NCI-H510A (cell line): ENCODE measurements around the gene BCAT1.

Experiments used
- DNase-seq: peaks from one replicate; lab custom pipeline; 2025; lab: John Stamatoyannopoulos, UW

BCAT1 gene, protein sequence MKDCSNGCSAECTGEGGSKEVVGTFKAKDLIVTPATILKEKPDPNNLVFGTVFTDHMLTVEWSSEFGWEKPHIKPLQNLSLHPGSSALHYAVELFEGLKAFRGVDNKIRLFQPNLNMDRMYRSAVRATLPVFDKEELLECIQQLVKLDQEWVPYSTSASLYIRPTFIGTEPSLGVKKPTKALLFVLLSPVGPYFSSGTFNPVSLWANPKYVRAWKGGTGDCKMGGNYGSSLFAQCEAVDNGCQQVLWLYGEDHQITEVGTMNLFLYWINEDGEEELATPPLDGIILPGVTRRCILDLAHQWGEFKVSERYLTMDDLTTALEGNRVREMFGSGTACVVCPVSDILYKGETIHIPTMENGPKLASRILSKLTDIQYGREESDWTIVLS

DNA sequence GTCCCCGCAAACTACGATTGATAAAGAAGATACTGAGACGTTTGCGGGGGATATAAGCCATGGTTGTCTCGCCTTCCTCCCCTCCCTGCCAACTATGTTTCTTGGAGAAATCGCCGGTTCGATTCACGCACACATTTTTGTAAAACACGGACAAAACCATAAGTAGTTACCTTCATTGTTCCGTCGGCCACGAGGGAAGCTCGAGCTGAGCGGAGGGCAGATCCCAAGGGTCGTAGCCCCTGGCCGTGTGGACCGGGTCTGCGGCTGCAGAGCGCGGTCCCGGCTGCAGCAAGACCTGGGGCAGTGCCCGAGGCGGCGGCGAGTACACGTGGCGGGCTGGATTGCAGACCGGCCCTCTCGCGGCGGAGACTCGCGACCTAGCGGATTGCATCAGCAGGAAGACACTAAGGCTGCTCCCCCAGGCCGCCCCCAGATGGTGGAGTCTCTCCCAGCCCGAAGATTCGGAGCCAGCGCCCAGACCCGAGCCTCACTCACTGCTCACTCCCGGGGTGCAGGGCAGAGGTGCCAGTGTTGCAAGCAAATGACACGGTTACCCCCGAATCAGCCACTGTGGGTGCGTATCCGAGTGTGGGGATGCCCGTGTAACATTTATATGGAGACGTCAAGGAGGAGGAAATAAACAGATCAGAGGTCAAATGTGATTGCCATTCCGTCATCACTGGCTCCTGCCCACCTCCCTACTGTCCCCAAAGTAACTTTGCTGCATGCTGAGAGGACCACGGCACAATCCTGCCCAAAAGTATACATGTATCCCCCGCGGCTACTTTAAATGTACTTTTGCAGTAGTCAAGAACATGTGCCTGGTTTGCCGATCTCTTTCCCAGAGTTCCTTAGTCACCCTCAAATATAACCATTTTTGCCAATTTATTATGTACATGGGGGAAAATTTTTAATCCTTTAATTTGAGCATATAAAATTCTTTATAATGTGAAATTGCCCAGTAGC is at the start of gene BCAT1:
BCAT1 (minus strand) TSS at position 345 of the 966 bp plus-strand sequence; CDS start at position 176, 169 bp downstream.
- DNase-seq: no peak

DNA sequence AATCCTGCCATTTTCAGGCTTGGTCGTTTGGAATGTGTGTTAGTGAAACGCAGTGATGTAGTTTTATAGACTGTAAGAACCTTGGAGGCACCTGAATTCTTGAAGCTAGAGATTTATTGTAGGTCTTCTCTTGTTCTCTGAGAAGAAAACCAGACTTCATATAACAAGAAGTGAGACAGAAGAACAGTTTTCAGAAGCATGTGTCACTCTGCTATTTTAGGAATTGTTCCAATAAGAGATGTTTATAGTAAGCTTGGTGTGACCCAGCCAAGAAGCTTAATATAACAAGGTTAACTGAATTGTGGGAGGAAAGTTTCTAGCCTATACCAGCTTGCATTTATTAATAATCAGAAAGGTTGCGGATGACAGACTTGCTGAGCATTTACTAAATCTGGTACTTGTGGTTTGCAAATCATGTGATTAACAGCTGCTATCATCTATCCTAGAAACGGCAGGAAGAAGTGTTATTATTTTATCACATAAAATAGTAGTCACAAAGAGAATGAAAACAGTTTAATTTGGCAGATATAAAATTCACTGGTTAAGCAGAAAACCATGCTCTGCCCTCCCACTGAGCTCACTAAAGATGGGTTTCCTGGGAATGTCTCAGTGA is 49.2 kb upstream of the BCAT1 start:
- DNase-seq: no peak

DNA sequence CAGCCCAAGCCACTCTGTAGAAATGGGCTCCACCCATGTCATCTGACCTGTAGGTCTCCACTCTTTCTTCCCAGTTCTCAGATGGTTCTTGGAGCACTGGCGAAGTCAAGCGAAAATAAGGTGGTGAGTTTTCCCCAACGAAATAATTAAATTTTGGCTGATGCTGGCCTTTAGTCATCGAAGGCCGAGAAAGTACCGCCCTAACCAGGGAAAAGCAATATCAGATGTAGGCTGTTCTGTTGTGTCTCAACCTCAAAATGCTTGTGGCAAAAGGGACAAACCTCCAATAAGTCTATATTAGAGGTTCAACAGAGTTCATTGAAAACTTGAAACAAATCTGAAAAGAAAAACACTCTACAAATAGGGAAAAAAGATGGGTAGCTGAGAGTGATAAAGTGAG is 48.6 kb upstream of the BCAT1 start:
- no peak for DNase-seq

DNA sequence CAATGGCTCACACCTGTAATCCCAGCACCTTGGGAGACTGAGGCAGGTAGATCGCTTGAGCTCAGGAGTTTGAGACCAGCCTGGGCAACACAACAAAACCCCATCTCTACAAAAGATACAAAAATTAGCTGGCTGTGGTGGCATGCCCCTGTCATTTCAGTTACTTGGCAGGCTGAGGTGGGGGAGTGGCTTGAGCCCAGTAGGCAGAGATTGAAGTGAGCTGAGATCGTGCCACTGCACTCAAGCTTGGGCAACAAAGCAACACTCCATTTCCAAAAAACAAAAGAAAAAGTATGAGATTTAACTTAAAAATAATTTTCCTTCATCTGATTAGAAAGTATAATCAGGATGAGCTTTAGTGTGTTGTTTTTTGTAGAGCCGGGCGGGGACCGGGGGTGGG is 47.9 kb upstream of the BCAT1 start:
- DNase-seq: no peak

DNA sequence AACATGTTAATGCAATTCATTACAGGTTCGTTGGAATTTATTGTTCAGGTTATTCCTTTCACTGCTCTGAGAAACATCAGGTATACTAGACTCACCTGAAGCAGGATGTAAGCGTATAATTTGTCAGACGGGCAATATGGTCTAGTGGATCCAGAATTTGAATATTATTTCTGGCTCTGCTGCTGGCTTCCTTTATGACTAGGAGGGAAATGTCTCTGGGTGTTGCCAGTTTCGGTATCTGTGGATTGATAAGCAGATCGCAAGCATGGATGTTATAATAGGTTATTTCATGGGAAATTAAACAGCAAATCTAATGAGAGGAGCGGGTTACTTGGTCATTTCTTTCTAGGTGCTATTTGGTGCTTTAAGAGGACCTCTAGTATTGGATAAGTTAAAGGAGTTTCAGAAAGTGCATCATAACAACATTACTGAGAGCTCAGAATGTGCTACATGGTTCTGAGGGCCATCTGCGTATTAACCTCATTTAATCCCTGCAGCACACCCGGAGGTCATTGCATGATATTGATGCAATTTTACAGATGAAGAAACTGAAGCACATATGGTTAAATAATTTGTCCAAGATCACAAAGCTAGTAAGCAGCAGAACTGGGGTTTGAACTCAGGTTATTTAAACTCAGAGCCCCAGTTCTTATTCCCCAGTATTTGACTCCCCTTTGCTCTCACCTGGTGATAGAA is 47.3 kb upstream of the BCAT1 start:
- DNase-seq: no peak

DNA sequence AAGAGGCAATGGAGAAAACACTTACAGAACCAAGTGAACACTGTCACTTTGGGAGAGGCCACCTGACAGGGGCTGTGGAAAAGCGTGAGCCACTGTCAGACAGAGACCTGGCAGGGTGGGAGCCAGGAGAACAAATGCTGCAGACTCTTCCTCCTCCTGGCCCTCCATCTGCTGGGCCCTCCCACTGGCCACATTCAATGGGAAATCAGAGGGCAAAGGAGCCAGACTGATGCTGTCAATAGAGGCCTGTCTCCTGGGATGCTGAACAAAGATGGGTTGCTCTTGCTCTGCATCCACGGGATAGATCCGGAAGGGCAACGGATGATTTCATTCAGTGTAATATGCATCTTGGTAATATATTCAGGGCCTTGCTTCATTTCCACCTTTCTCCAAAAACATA is 44.9 kb upstream of the BCAT1 start:
- DNase-seq: no peak

DNA sequence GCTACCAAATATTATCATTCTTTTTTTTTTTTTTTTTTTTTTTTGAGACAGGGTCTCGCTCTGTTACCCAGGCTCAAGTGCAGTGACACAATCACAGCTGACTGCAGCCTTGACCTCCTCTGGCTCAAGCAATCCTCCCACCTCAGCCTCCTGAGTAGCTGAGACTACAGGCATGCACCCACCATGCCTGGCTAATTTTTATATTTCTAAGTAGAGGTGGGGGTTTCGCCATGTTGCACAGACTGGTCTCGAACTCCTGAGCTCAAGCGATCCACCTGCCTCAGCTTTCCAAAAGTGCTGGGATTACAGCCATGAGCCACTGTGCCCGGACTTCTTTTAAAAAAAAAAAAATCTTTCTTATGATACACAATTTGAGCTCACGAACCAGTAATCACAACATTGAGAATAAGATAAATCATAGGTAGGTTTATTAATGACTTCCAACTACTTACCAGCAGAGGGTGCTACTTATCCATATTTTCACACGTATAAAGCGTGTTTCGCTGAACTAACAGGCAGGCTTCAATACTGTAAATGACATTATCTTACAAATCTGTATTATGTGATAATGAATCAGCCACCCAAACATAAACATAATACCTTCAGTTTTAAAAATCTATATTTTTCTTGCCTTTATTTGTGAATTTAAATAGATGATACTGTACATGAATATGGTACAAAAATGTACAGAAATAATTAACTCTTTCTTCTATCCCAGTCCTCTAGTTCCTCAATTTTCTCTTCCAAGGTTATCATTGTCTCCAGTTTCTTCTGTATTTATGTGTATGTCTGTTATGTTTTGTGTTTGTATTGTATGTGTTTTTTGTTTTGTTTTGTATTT is 42.5 kb upstream of the BCAT1 start:
- peak; percentile 20 for DNase-seq

DNA sequence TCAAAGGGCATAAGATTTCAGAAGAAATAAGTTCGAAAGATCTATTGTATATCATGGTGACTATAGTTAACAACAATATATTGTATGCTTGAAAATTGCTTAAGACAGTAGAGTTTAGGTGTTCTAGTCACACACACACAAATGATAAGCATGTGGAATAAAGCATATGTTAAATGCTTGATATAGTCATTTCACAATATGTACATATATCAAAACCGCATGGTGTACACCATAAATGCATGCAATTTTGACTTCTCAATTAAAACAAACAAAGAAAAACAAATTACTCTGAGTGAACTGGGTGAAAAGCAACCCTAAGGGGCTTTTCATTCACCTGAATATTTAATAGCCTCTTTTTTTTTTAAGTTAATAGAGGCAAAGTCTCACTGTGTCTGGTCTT is 40.3 kb upstream of the BCAT1 start:
- no peak for DNase-seq

DNA sequence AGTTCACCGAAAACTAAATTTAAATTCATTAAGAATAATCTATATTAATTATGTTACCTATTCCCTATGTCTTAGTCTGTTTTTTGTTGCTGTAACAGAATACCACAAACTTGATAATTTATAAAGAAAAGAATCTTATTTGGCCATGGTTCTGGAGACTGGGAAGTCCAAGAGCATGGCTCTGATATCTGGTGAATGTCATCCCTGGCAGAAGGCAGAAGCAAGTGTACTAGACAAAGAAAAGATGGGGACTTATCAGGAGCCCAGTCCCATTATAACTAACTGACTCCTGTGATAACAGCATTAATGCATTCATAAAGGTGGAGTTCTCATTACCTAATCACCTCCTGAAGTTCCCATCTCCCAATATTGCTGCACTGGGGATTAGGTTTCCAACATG is 33.3 kb upstream of the BCAT1 start:
- DNase-seq: no peak

DNA sequence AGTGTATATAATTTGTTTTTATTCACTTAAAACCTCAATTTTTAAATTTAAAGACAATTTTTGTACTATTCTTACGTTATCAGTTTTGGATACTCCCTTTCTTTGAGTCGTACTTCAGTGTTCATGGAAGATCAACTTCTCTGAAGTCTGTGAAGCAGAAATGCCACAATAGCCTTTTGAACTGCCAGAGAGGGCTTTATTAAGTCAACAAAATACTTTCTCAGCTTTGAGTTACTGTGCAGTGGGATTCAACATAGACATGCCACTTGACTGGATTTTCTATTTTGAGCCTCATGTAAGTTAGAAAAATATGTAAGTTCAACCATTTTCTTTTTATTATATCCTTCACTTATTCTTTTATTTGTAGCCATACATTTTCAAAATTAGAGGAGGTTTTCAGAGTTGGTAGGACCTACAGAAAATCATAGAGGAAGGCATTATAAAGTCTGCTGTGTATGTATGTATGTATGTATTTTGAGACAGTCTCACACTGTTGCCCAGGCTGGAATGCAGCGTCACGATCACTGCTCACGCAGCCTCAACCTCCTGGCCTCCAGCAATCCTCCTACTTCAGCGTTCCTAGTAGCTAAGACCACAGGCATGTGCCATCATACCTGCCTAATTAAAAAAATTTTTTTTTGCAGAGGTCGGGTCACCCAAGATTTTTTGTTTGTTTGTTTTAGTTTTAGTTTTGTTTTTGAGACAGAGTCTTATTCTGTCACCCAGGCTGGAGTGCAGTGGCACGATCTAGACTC is 31.3 kb upstream of the BCAT1 start:
- no peak for DNase-seq

DNA sequence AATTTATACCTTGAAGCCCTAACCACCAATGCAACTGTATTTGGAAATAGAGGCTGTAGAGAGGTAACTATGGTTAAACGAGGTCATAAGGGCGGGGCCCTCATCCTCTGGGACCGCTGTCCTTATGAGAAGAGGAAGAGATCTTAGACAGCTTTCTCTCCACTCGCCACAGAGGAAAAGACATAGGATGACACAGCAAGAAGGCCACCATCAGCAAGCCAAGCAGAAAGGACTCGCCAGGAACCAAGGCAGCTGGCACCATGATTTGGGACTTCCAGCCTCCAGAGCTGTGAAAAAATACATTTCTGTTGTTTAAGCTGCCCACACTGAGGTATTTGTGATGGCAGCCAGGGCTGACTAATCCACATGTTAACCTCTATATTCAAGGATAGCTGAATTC is 30.4 kb upstream of the BCAT1 start:
- DNase-seq: no peak

DNA sequence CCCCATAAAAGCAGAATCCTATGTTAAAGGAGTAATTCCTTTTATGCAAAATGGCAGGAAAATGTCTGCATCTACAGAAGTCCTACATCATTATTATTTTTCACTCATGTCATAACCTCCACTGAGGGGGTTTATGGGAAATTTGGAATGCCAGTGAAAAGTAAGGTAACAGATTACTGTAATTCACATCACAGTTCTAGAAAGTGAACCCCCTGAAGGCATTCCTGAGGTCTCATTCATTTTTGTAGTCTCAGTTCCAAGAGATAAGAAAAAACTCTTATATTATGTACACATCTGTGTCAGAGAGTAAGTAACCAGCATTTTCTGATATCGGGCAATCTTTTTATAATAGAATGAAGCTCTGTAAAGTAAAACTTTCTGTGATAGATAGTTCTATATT is 28.8 kb upstream of the BCAT1 start:
- no peak for DNase-seq

DNA sequence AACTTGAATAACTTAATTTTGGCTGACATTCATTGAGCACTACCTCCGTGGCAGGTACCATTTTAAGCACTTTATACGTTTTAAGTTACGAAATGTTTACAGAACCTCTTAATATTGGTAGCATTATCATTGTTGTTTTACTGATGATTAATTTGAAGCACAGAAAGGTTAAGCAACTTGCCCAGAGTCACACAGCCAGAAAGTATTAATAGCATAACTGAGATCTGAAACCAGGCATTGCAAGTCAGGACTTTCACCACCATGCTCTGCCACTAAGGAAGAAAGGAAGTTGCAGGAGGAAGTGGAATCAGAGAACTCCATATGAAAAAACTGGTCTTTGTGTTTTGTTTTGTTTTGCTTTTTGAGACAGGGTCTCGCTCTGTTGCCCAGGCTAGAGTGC is 28.2 kb upstream of the BCAT1 start:
- DNase-seq: no peak

DNA sequence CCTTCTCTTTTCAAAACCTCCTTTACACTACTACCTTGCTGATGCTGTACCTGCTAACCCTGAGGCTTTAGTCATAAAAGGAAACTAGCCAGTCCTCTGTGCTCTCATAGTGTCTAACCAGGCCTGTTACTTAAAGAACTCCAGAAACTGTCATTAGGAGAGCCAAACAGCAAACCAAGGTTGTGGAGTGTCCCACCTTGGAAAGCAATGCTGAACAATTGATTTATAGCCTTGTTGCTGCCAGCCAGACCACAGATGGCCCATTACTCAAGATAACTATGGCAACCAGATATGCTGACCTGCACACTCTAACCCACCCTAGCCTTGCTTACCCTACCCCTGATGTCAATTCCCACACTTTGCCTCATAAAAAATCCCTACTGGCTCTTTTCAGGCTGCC is 26.5 kb upstream of the BCAT1 start:
- DNase-seq: no peak

DNA sequence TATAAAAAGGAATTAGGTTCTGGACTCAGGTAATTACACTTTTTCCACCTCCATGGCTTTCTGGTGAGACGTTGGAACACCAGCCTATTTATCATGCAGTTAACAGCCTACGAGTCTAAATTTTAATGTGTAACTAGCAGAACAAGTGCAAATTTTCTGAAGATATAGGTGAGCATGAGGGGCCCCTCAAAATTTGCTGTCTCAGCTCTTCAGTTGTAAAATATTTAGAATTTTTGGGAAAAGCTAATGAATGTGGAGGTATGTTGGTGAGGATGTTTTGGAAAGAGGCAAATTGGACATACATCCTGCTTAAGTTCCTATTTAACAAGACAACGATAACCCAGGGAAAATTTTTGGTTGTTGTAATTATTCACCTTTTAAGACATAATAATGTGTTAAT is 25.3 kb upstream of the BCAT1 start:
- no peak for DNase-seq

DNA sequence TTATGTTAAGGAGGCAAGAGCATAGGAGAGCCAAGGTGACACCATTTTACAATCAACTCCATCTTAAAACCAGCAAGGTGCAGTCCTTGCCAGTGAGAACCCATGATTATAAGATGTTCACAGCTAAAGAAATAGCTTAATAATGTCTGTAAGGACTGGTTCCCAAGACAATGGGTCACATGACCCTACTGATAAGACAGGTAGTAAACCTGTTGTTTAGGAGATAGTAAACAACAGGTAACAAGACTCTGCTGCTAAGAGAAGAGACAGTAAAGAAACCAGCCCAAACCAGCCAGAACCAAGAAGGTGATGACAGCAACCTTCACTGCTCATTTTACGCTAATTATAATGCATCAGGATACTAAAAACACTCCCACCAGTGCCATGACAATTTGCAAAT is 23.2 kb upstream of the BCAT1 start:
- DNase-seq: no peak

DNA sequence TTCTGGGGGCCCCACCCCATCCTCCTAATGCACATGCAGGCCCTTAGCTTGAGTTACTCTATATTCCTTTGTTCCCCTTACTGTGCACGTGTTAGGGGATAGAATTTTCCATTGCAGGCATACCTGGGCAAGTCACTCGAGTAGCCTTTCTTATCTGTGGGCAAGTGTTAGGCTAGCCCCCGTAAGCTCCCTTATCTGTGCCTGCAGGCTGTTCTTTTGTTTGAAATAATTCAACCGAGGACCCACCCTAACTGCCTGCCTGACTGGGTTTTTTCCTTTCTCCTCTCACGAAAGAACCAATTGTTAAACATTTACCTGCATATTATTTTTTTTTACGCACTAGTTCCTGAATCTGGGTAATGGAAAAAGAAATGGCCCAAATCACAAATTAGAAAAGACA is 21.3 kb upstream of the BCAT1 start:
- no peak for DNase-seq

DNA sequence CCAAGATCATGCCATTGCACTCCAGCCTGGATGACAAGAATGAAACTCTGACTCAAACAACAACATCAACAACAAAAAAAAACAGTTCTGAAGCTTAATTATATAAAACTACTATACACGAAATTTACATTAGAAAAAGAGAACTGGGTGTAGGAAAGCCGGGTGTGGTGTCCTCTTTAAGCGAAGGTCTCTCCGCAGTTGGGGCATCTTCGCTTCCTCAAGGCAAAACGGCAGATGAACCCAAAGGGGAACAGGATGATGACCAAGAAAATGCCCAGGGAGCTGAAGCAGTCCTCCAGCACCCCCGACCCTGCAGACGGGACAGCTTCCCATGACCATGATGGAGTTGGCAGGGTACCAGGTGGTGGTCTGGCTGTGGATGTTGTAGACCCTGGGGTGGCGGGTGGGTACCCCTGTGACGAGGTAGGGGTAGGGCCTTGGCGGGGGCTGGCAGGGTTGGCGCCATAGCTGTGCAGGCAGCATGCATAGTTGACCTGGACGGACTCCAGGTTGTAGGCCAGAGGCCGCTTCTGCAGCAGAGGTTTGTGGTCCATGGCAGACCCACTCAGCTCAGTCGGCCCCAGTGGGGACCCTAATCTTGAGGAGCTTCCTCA is 18.2 kb upstream of the BCAT1 start:
- DNase-seq: no peak

DNA sequence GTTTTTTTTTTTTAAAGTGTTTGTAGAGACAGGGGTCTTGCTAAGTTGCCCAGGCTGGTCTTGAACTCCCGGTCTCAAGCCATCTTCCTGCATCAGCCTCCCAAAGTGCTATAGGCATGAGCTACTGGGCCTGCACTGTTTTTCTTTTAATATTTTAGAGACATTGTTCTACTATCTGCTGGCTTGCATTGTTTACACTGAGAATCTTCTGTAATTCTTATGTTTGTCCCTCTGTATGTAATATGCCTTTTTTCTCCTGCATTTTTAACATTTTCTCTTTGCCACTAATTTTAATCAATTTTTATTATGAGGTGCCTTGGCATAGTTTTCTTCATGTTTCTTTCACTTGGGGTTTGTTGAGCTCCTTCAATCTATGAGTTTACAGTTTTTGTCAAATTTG is 15.4 kb upstream of the BCAT1 start:
- DNase-seq: no peak
